ENCODE measurements around the gene NSD1. TPM values are rescaled to one million over a fixed set of nuclear protein-coding genes. Genes with fewer than 3 reads are reported as not detected.

The NSD1 gene
- total and polyA plus RNA-seq, 7 experiments from 2014 or later: 57.0 to 126 (median 114) TPM

GRCh38 chr5:177319913-177320588 lies 186.5 kb downstream of the NSD1 start:
- H3K9me3 Mint-ChIP-seq: peaks cover 0 to 4% (median 0%) of the 10 kb centered on the region in 11 donors
- H3K4me3 Mint-ChIP-seq: no peak overlapping the region
- H3K4me1 Mint-ChIP-seq: peaks cover 0 to 49% (median 21%) of the 10 kb centered on the region in 7 donors
- Histone ChIP-seq H3K4me1 (ENCODE audit: control insufficient read depth in 2 of 2, insufficient read depth in 2 of 2, low read length in 2 of 2) (no peaks in the 10 kb centered on the region), H3K4me3 (ENCODE audit: low read length) (no peak overlapping the region), H3K36me3 (ENCODE audit: control insufficient read depth in 2 of 3, insufficient read depth in 3 of 3, low read length in 3 of 3) (peaks cover 0 to 4% (median 0%) of the 10 kb centered on the region in 3 experiments), H3K9me3 (ENCODE audit: control insufficient read depth in 2 of 3, low read length in 3 of 3) (no peaks in the 10 kb centered on the region), H3K27me3 (ENCODE audit: control insufficient read depth in 2 of 2, insufficient read depth in 2 of 2, low read length in 2 of 2) (no peaks in the 10 kb centered on the region), H3K27ac (ENCODE audit: low read depth, low read length) (no peak overlapping the region)
- POLR2A ChIA-PET: no interaction called here
- H3K27ac Mint-ChIP-seq: peak overlapping the region in 2 of 9 donors; percentile 29 to 41
- peak; percentile 64 for ATAC-seq
- CTCF ChIA-PET: interaction anchor here (0.9 to 3.1 kb wide), 5 partner anchors 11 to 133 kb away, joined by 3 to 25 read pairs (median 13); no protein-coding TSS in a partner anchor
- intact Hi-C loops (cut with micrococcal nuclease): loop anchor here (2.0 to 10.0 kb wide), 2 partner anchors 71 to 675 kb away; partner anchors contain the start of gene TSPAN17 (in 1 of the 2)
- H3K36me3 Mint-ChIP-seq: peaks cover 0 to 29% (median 10%) of the 10 kb centered on the region in 5 donors
- no peak for DNase-seq
- no peaks in the 10 kb centered on the region for H3K27me3 Mint-ChIP-seq

DNA sequence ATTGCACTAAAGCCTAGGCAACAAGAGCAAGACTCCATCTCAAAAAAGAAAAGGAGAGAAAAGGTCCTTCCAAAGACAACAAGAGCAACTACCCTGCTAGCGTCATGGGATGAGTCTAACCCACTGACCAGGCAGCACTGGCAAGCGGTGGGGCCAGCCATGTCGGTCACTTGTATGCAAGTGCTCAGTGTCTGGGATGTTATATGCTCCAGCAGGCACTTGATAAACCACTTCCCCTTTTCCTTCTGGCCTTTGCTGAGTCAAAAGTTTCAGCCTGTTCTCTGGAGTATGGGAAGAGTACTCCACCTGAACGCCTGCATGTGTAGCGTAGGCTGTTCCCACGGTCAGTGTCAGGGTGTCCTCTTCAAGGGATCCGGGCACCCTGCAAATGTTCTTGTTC lies 187.3 kb downstream of the NSD1 start:
- ChIA-PET POLR2A (no interaction called here), CTCF (no interaction called here)
- DNase-seq (no peak), ATAC-seq (peak; percentile 45)
- H3K9me3 ChIP-seq (ENCODE audit: control insufficient read depth in 2 of 3, low read length in 3 of 3): no peaks in the 10 kb centered on the region
- Mint-ChIP-seq H3K4me3 (no peak overlapping the region), H3K27me3 (no peaks in the 10 kb centered on the region), H3K27ac (no peak overlapping the region), H3K9me3 (peaks cover 0 to 4% (median 0%) of the 10 kb centered on the region in 11 donors), H3K4me1 (peaks cover 0 to 45% (median 21%) of the 10 kb centered on the region in 7 donors), H3K36me3 (peaks cover 0 to 30% (median 10%) of the 10 kb centered on the region in 5 donors)
- H3K27me3 ChIP-seq (ENCODE audit: control insufficient read depth in 2 of 2, insufficient read depth in 2 of 2, low read length in 2 of 2): no peaks in the 10 kb centered on the region
- no peaks in the 10 kb centered on the region for H3K4me1 ChIP-seq (ENCODE audit: control insufficient read depth in 2 of 2, insufficient read depth in 2 of 2, low read length in 2 of 2)
- no peak overlapping the region for H3K27ac ChIP-seq (ENCODE audit: low read depth, low read length)
- peaks cover 0 to 4% (median 0%) of the 10 kb centered on the region in 3 experiments for H3K36me3 ChIP-seq (ENCODE audit: control insufficient read depth in 2 of 3, insufficient read depth in 3 of 3, low read length in 3 of 3)
- intact Hi-C loops (cut with micrococcal nuclease): no loop called here
- no peak overlapping the region for H3K4me3 ChIP-seq (ENCODE audit: low read length)

GRCh38 chr5:177325868-177326381 lies 192.4 kb downstream of the NSD1 start:
- no peak overlapping the region for H3K27ac Mint-ChIP-seq
- intact Hi-C loops (cut with micrococcal nuclease): no loop called here
- CTCF ChIA-PET: no interaction called here

GRCh38 chr5:177327539-177328522 lies 194.3 kb downstream of the NSD1 start:
- DNase-seq: no peak
- Histone ChIP-seq H3K4me3 (ENCODE audit: low read length) (no peak overlapping the region), H3K27me3 (ENCODE audit: control insufficient read depth in 2 of 2, insufficient read depth in 2 of 2, low read length in 2 of 2) (no peaks in the 10 kb centered on the region), H3K9me3 (ENCODE audit: control insufficient read depth in 2 of 3, low read length in 3 of 3) (no peaks in the 10 kb centered on the region), H3K4me1 (ENCODE audit: control insufficient read depth in 2 of 2, insufficient read depth in 2 of 2, low read length in 2 of 2) (no peaks in the 10 kb centered on the region), H3K27ac (ENCODE audit: low read depth, low read length) (no peak overlapping the region), H3K36me3 (ENCODE audit: control insufficient read depth in 2 of 3, insufficient read depth in 3 of 3, low read length in 3 of 3) (peaks cover 0 to 40% (median 5%) of the 10 kb centered on the region in 3 experiments)
- ChIA-PET POLR2A (interaction anchor here (0.6 to 1.3 kb wide), 3 partner anchors 23 to 192 kb away, joined by 3 read pairs; no protein-coding TSS in a partner anchor), CTCF (interaction anchor here (0.8 to 1.4 kb wide), 3 partner anchors 15 to 869 kb away, joined by 3 to 4 read pairs (median 3); no protein-coding TSS in a partner anchor)
- H3K4me3 Mint-ChIP-seq: peak overlapping the region in 8 of 10 donors; percentile 3 to 64 (median 32)
- H3K36me3 Mint-ChIP-seq: peaks cover 4 to 22% (median 9%) of the 10 kb centered on the region in 5 donors
- peak; percentile 75 for ATAC-seq
- intact Hi-C loops (cut with micrococcal nuclease): no loop called here
- H3K9me3 Mint-ChIP-seq: no peaks in the 10 kb centered on the region
- peak overlapping the region in 8 of 9 donors; percentile 5 to 83 (median 50) for H3K27ac Mint-ChIP-seq
- H3K27me3 Mint-ChIP-seq: no peaks in the 10 kb centered on the region
- H3K4me1 Mint-ChIP-seq: peaks cover 0 to 38% (median 8%) of the 10 kb centered on the region in 7 donors

More at GRCh38 chr5:177325868-177326381, 192.4 kb downstream of the NSD1 start:
- Histone ChIP-seq H3K4me1 (ENCODE audit: control insufficient read depth in 2 of 2, insufficient read depth in 2 of 2, low read length in 2 of 2) (no peaks in the 10 kb centered on the region), H3K36me3 (ENCODE audit: control insufficient read depth in 2 of 3, insufficient read depth in 3 of 3, low read length in 3 of 3) (peaks cover 0 to 21% (median 5%) of the 10 kb centered on the region in 3 experiments), H3K4me3 (ENCODE audit: low read length) (no peak overlapping the region), H3K27ac (ENCODE audit: low read depth, low read length) (no peak overlapping the region), H3K27me3 (ENCODE audit: control insufficient read depth in 2 of 2, insufficient read depth in 2 of 2, low read length in 2 of 2) (no peaks in the 10 kb centered on the region), H3K9me3 (ENCODE audit: control insufficient read depth in 2 of 3, low read length in 3 of 3) (no peaks in the 10 kb centered on the region)
- Mint-ChIP-seq H3K4me3 (no peak overlapping the region), H3K9me3 (no peaks in the 10 kb centered on the region), H3K27me3 (no peaks in the 10 kb centered on the region), H3K36me3 (peaks cover 8 to 23% (median 12%) of the 10 kb centered on the region in 5 donors), H3K4me1 (peaks cover 0 to 41% (median 11%) of the 10 kb centered on the region in 7 donors)
- no peak for DNase-seq
- ATAC-seq: no peak
- POLR2A ChIA-PET: no interaction called here

DNA sequence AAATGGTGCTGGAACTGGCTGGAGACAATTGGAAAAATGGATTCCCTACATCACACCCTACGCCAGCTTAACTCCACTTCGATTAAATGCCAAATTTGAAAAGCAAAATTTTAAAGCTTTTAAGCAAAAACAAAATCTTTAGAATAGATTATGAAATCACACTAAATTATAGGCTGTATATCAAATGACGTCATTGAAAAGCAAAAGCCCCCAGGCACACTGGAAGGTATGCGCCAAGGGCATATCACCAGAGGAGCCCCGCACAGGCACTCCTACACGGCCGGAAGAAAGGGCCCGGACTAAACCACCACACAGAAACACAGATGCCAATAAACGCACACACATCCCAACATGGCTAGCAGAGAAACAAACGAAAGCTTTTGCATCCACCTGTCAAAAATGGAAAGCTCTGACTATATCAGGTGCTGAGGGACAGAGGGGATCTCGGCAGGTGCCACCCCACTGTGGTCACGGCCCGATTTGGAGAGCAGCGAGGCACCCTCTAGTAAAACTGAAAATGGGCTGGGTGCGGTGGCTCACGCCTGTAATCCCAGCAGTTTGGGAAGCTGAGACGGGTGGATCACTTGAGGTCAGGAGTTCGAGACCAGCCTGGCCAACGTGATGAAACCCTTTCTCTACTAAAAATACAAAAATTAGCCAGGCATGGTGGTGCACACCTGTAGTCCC lies 195.1 kb downstream of the NSD1 start:
- peaks cover 7 to 27% (median 13%) of the 10 kb centered on the region in 5 donors for H3K36me3 Mint-ChIP-seq
- H3K27ac ChIP-seq (ENCODE audit: low read depth, low read length): no peak overlapping the region
- ATAC-seq: no peak

DNA sequence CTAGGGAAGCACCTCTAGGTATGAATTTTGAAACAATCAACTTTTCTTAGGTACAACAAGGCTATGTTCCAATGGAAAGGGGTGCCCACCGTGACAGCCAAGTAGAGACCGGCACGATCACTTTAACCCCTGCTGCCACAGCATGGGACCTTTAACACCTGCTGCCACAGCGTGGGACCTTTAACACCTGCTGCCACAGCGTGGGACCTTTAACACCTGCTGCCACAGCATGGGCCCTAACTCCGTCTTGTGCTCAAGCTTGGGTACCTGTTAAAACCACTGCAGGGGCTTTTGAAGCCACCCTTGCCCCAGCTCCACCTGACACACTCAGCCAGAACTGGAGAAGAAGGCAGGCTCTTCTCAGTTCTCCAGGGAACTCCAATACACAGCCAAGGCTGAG lies 196.3 kb downstream of the NSD1 start:
- POLR2A ChIA-PET: no interaction called here

More for the DNA sequence above, 195.1 kb downstream of the NSD1 start:
- H3K4me3 Mint-ChIP-seq: no peak overlapping the region
- intact Hi-C loops (cut with micrococcal nuclease): no loop called here
- H3K4me1 ChIP-seq (ENCODE audit: control insufficient read depth in 2 of 2, insufficient read depth in 2 of 2, low read length in 2 of 2): no peaks in the 10 kb centered on the region
- DNase-seq: no peak
- no peaks in the 10 kb centered on the region for H3K27me3 Mint-ChIP-seq
- ChIA-PET CTCF (interaction anchor here (0.8 kb wide), 1 partner anchor 870 kb away, joined by 3 read pairs; no protein-coding TSS in a partner anchor), POLR2A (no interaction called here)
- no peak overlapping the region for H3K4me3 ChIP-seq (ENCODE audit: low read length)
- H3K9me3 ChIP-seq (ENCODE audit: control insufficient read depth in 2 of 3, low read length in 3 of 3): no peaks in the 10 kb centered on the region
- H3K27ac Mint-ChIP-seq: no peak overlapping the region
- no peaks in the 10 kb centered on the region for H3K27me3 ChIP-seq (ENCODE audit: control insufficient read depth in 2 of 2, insufficient read depth in 2 of 2, low read length in 2 of 2)
- H3K4me1 Mint-ChIP-seq: peaks cover 0 to 35% (median 8%) of the 10 kb centered on the region in 7 donors
- H3K9me3 Mint-ChIP-seq: no peaks in the 10 kb centered on the region
- peaks cover 0 to 48% (median 12%) of the 10 kb centered on the region in 3 experiments for H3K36me3 ChIP-seq (ENCODE audit: control insufficient read depth in 2 of 3, insufficient read depth in 3 of 3, low read length in 3 of 3)

More for the DNA sequence above, 196.3 kb downstream of the NSD1 start:
- Mint-ChIP-seq H3K4me1 (peaks cover 0 to 32% (median 8%) of the 10 kb centered on the region in 7 donors), H3K9me3 (no peaks in the 10 kb centered on the region), H3K4me3 (no peak overlapping the region), H3K27me3 (no peaks in the 10 kb centered on the region), H3K27ac (peak overlapping the region in 2 of 9 donors; percentile 48 to 74), H3K36me3 (peaks cover 9 to 35% (median 16%) of the 10 kb centered on the region in 5 donors)
- intact Hi-C loops (cut with micrococcal nuclease): no loop called here
- ATAC-seq (no peak), DNase-seq (no peak)
- Histone ChIP-seq H3K9me3 (ENCODE audit: control insufficient read depth in 2 of 3, low read length in 3 of 3) (no peaks in the 10 kb centered on the region), H3K36me3 (ENCODE audit: control insufficient read depth in 2 of 3, insufficient read depth in 3 of 3, low read length in 3 of 3) (peaks cover 0 to 57% (median 21%) of the 10 kb centered on the region in 3 experiments), H3K27me3 (ENCODE audit: control insufficient read depth in 2 of 2, insufficient read depth in 2 of 2, low read length in 2 of 2) (no peaks in the 10 kb centered on the region), H3K4me3 (ENCODE audit: low read length) (no peak overlapping the region), H3K27ac (ENCODE audit: low read depth, low read length) (no peak overlapping the region), H3K4me1 (ENCODE audit: control insufficient read depth in 2 of 2, insufficient read depth in 2 of 2, low read length in 2 of 2) (no peaks in the 10 kb centered on the region)
- CTCF ChIA-PET: no interaction called here

Data from naive thymus-derived CD4-positive, alpha-beta T cell (primary cell).